DMS153 treated with DMSO at 0.1 percent for 48 hours (cell line): Measurements from ENCODE around the gene ZFYVE28.

Source experiments
- DNase-seq: peaks from one replicate; lab custom pipeline; 2025; ENCODE audit not compliant: unreplicated experiment; lab: John Stamatoyannopoulos, UW

ZFYVE28 gene

GRCh38 chr4:2252530-2253091 is 165.8 kb downstream of the ZFYVE28 start:
- no peak for DNase-seq

GRCh38 chr4:2251795-2252529 is 166.5 kb downstream of the ZFYVE28 start:
- no peak for DNase-seq

GRCh38 chr4:2251073-2251794 is 167.2 kb downstream of the ZFYVE28 start:
- DNase-seq = no peak

- DNase-seq = no peak
These were observed 167.9 kb downstream of the ZFYVE28 start for GRCh38 chr4:2250357-2251072.

- no peak for DNase-seq
These were observed 168.7 kb downstream of the ZFYVE28 start for GRCh38 chr4:2249526-2250356.

GRCh38 chr4:2248821-2249261 is 169.6 kb downstream of the ZFYVE28 start:
- DNase-seq = no peak

GRCh38 chr4:2248044-2248780 is 170.2 kb downstream of the ZFYVE28 start:
- DNase-seq = no peak

- DNase-seq = no peak
These were observed 171.1 kb downstream of the ZFYVE28 start for GRCh38 chr4:2247128-2248043.

GRCh38 chr4:2246384-2247127 is 171.9 kb downstream of the ZFYVE28 start:
- no peak for DNase-seq

- no peak for DNase-seq
These were observed 172.6 kb downstream of the ZFYVE28 start for GRCh38 chr4:2245787-2246275.

- DNase-seq = no peak
These were observed 173.2 kb downstream of the ZFYVE28 start for GRCh38 chr4:2245057-2245786.

- no peak for DNase-seq
These were observed 174.6 kb downstream of the ZFYVE28 start for GRCh38 chr4:2243681-2244380.

GRCh38 chr4:2241410-2242353 is 176.8 kb downstream of the ZFYVE28 start, which contains the start of the genes HAUS3 and POLN:
HAUS3 (minus strand) TSS chr4:2242121; CDS start chr4:2240946, 1,175 bp downstream.
POLN (minus strand) TSS chr4:2242121; CDS start chr4:2229231, 12,890 bp downstream.
- DNase-seq = peak; percentile 79

GRCh38 chr4:2241003-2241402 is 177.4 kb downstream of the ZFYVE28 start:
- DNase-seq = no peak

GRCh38 chr4:2236944-2237666 is 181.3 kb downstream of the ZFYVE28 start:
- DNase-seq = no peak
